ENCODE measurements around the gene LHPP.

Gene LHPP

GRCh38 chr10:124641282-124642087, 179.9 kb downstream of the LHPP start:
- no peak for DNase-seq (ENCODE audit: low read depth in 3 of 3)

- DNase-seq (ENCODE audit: low read depth in 3 of 3): no peak
Measured at GRCh38 chr10:124642088-124642710, 180.6 kb downstream of the LHPP start.

- no peak for DNase-seq (ENCODE audit: low read depth in 3 of 3)
Measured at GRCh38 chr10:124643330-124644009, 181.8 kb downstream of the LHPP start.

- no peak for DNase-seq (ENCODE audit: low read depth in 3 of 3)
Measured at GRCh38 chr10:124644236-124644635, 182.6 kb downstream of the LHPP start.

- no peak for DNase-seq (ENCODE audit: low read depth in 3 of 3)
Measured at GRCh38 chr10:124644771-124645415, 183.3 kb downstream of the LHPP start.

- no peak for DNase-seq (ENCODE audit: low read depth in 3 of 3)
Measured at GRCh38 chr10:124645467-124646095, 184.0 kb downstream of the LHPP start.

GRCh38 chr10:124646483-124647352, 185.1 kb downstream of the LHPP start:
- no peak for DNase-seq (ENCODE audit: low read depth in 3 of 3)

GRCh38 chr10:124647421-124648130, 186.0 kb downstream of the LHPP start:
- DNase-seq (ENCODE audit: low read depth in 3 of 3): peak in 2 of 3 experiments; percentile 26 to 53

- no peak for DNase-seq (ENCODE audit: low read depth in 3 of 3)
Measured at GRCh38 chr10:124648131-124648475, 186.5 kb downstream of the LHPP start.

- peak in 1 of 3 experiments; percentile 23 for DNase-seq (ENCODE audit: low read depth in 3 of 3)
Measured at GRCh38 chr10:124648738-124649137, 187.1 kb downstream of the LHPP start.

GRCh38 chr10:124649214-124649613, 187.6 kb downstream of the LHPP start:
- no peak for DNase-seq (ENCODE audit: low read depth in 3 of 3)

GRCh38 chr10:124650263-124650662, 188.6 kb downstream of the LHPP start:
- no peak for DNase-seq (ENCODE audit: low read depth in 3 of 3)

GRCh38 chr10:124650820-124651401, 189.3 kb downstream of the LHPP start:
- DNase-seq (ENCODE audit: low read depth in 3 of 3): peak; percentile 23 to 38 (median 24)

- no peak for DNase-seq (ENCODE audit: low read depth in 3 of 3)
Measured at GRCh38 chr10:124651402-124651891, 189.8 kb downstream of the LHPP start.

GRCh38 chr10:124652200-124652599, 190.6 kb downstream of the LHPP start:
- no peak for DNase-seq (ENCODE audit: low read depth in 3 of 3)

GRCh38 chr10:124652701-124653100, 191.1 kb downstream of the LHPP start:
- no peak for DNase-seq (ENCODE audit: low read depth in 3 of 3)

GRCh38 chr10:124653311-124653710, 191.7 kb downstream of the LHPP start:
- DNase-seq (ENCODE audit: low read depth in 3 of 3): no peak

- no peak for DNase-seq (ENCODE audit: low read depth in 3 of 3)
Measured at GRCh38 chr10:124653811-124654651, 192.4 kb downstream of the LHPP start.

GRCh38 chr10:124654686-124655085, 193.1 kb downstream of the LHPP start:
- no peak for DNase-seq (ENCODE audit: low read depth in 3 of 3)
